Astrocyte of the cerebellum (primary cell): ENCODE results near the gene PDE4B.

Source experiments
- DNase-seq: peaks from one replicate; pipeline ENCODE4 v3.0.0-alpha.2; 2011; ENCODE audit warnings: low read depth
- H3K4me3 ChIP-seq: 2 replicates; pipeline ENCODE4 v1.5.1; 2011; ENCODE audit warnings: mild to moderate bottlenecking, low read depth, low read length, moderate library complexity
- in situ Hi-C: cut with HindIII; loops from 2 replicates; pipeline ENCODE4 v1.10.0; 2017; ENCODE audit warnings: low sequenced_read_pairs
- TF ChIP-seq, protein P1 (sequence below): IDR thresholded peaks from 2 replicates; pipeline ENCODE4 v1.5.1; 2012; ENCODE audit warnings: low read length, low read depth, moderate library complexity, mild to moderate bottlenecking; ENCODE audit errors: missing control alignments

The PDE4B gene

DNA sequence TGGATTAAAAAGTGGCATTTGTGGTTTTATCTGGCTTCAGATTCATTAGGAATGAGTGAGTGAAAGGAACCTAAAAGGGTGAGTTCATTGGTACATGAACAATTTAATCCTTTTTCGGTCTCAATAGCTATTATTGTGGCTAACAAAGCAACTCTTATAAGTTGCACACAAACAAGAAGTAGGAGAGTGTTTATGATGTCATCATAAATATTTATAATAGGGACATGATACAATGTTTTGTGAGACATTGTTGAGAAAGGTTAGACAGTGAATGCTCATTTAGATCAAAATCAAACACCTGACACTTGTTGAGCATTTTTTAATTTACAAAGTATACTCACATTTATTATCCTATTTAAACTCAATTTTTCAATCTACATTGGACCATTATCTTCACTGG, 363.4 kb downstream of the PDE4B start:
- no peak overlapping the region for H3K4me3 ChIP-seq
- DNase-seq, result no peak
- TF ChIP-seq, protein P1, sequence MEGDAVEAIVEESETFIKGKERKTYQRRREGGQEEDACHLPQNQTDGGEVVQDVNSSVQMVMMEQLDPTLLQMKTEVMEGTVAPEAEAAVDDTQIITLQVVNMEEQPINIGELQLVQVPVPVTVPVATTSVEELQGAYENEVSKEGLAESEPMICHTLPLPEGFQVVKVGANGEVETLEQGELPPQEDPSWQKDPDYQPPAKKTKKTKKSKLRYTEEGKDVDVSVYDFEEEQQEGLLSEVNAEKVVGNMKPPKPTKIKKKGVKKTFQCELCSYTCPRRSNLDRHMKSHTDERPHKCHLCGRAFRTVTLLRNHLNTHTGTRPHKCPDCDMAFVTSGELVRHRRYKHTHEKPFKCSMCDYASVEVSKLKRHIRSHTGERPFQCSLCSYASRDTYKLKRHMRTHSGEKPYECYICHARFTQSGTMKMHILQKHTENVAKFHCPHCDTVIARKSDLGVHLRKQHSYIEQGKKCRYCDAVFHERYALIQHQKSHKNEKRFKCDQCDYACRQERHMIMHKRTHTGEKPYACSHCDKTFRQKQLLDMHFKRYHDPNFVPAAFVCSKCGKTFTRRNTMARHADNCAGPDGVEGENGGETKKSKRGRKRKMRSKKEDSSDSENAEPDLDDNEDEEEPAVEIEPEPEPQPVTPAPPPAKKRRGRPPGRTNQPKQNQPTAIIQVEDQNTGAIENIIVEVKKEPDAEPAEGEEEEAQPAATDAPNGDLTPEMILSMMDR, result no peak
- in situ Hi-C loops, result no loop called here

DNA sequence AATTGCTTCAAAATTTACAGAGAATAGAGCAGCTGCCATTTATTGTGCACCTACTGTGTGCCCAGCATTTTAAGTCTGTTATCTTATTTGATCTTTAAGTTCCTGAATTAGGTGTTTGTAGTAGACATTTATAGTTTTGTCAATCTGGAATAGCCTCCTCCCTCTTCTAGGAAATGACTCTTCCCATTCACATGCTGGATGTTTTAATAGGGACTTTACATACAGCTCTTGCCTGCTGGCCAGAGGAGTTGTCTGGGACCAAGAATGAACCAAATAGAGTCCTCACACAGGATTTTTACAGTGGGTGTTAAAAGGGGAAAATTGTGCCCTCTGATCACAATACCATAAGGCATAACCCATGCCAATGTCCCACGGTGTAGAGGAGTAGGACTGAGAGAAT, 367.1 kb downstream of the PDE4B start:
- TF ChIP-seq, protein P1, result no peak
- H3K4me3 ChIP-seq, result no peak overlapping the region
- no peak for DNase-seq
- in situ Hi-C loops, result no loop called here

- DNase-seq, result no peak
- TF ChIP-seq, protein P1, result no peak
Observed at GRCh38 chr1:66160719-66161118, 368.0 kb downstream of the PDE4B start.

DNA sequence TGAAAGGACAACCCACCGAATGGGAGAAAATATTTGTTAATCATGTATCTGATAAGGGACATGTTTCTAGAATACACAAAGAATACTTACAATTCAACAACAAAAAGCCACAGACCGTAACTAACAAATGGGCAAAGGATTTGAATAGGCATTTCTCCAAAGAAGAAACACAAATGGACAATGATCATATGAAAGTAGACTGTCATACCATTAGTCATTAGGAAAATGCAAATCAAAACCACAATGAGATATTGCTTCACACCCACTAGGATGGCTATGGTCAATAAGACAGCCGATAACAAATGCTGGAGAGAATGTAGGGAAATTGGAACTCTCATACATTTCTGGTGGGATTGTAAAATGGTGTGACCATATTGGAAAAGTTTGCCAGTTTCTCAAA, 374.1 kb downstream of the PDE4B start:
- in situ Hi-C loops, result no loop called here
- H3K4me3 ChIP-seq, result no peak overlapping the region
- peak; percentile 60 for DNase-seq
- TF ChIP-seq, protein P1, result no peak

More at GRCh38 chr1:66160719-66161118, 368.0 kb downstream of the PDE4B start:
- in situ Hi-C loops, result no loop called here
- H3K4me3 ChIP-seq, result no peak overlapping the region

DNA sequence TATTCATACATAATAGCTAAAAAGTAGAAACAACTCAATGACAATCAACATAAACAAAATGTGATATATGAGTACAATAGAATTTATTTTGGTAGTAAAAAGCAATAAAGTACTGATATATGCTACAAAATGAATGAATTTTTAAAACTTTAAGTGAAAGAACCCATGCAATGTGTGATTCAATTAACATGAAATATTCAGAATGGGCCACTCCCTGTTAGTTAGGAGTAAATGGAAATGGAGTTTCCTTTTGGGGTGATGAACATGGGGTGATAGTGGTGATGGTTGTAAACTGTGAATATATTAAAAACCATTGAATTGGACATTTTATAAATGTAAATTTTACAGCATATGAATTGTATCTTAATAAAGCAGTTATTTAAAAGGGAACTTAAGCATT, 374.6 kb downstream of the PDE4B start:
- TF ChIP-seq, protein P1, result no peak
- in situ Hi-C loops, result no loop called here
- no peak overlapping the region for H3K4me3 ChIP-seq
- no peak for DNase-seq

GRCh38 chr1:66168467-66168887, 375.8 kb downstream of the PDE4B start:
- no peak overlapping the region for H3K4me3 ChIP-seq
- in situ Hi-C loops, result no loop called here
- DNase-seq, result peak; percentile 31
- TF ChIP-seq, protein P1, result no peak
